Stimulated activated CD8-positive, alpha-beta memory T cell treated with anti-CD3 and anti-CD28 coated beads, Interleukin-12 subunit alpha, Interleukin-12 subunit beta, amount 100 ng/mL, for 4 hours (primary cell): Measurements from ENCODE around the gene DCAF5.
"Not testable (repeated sequence)": the region's sequence is repeated elsewhere in the genome, so short reads cannot be mapped to it uniquely, and the experiment has no call there.

Experiments used
- DNase-seq: peaks from one replicate; pipeline ENCODE4 v3.0.0-alpha.2; 2020; ENCODE audit warnings: low read depth

Gene DCAF5

GRCh38 chr14:69096781-69097475 is 56.0 kb downstream of the DCAF5 start:
- DNase-seq, result no peak

- DNase-seq, result no peak
Measured at GRCh38 chr14:69096246-69096645, 56.7 kb downstream of the DCAF5 start.

- no peak for DNase-seq
Measured at GRCh38 chr14:69094481-69094880, 58.4 kb downstream of the DCAF5 start.

GRCh38 chr14:69093631-69094421 is 59.1 kb downstream of the DCAF5 start:
- no peak for DNase-seq

- no peak for DNase-seq
Measured at GRCh38 chr14:69092840-69093422, 60.0 kb downstream of the DCAF5 start.

- DNase-seq, result no peak
Measured at GRCh38 chr14:69091695-69092094, 61.2 kb downstream of the DCAF5 start.

GRCh38 chr14:69091006-69091405 is 61.9 kb downstream of the DCAF5 start:
- no peak for DNase-seq

- no peak for DNase-seq
Measured at GRCh38 chr14:69090187-69090789, 62.6 kb downstream of the DCAF5 start.

GRCh38 chr14:69089046-69089445 is 63.9 kb downstream of the DCAF5 start:
- DNase-seq, result no peak

- DNase-seq, result no peak
Measured at GRCh38 chr14:69088586-69088985, 64.3 kb downstream of the DCAF5 start.

GRCh38 chr14:69087061-69087461 is 65.9 kb downstream of the DCAF5 start:
- DNase-seq, result no peak

- no peak for DNase-seq
Measured at GRCh38 chr14:69086537-69086936, 66.4 kb downstream of the DCAF5 start.

- DNase-seq, result no peak
Measured at GRCh38 chr14:69084023-69084422, 68.9 kb downstream of the DCAF5 start.

GRCh38 chr14:69083181-69083580 is 69.7 kb downstream of the DCAF5 start:
- no peak for DNase-seq

GRCh38 chr14:69081271-69081670 is 71.6 kb downstream of the DCAF5 start:
- no peak for DNase-seq

GRCh38 chr14:69079747-69080146 is 73.2 kb downstream of the DCAF5 start:
- DNase-seq, result no peak

GRCh38 chr14:69079188-69079742 is 73.7 kb downstream of the DCAF5 start:
- no peak for DNase-seq

GRCh38 chr14:69077841-69078240 is 75.1 kb downstream of the DCAF5 start:
- DNase-seq, result no peak

- DNase-seq, result not testable (repeated sequence)
Measured at GRCh38 chr14:69077185-69077584, 75.7 kb downstream of the DCAF5 start.

- DNase-seq, result no peak
Measured at GRCh38 chr14:69076341-69076740, 76.6 kb downstream of the DCAF5 start.

GRCh38 chr14:69073915-69074314 is 79.0 kb downstream of the DCAF5 start:
- no peak for DNase-seq

- DNase-seq, result no peak
Measured at GRCh38 chr14:69073429-69073828, 79.5 kb downstream of the DCAF5 start.
